ENCODE measurements around the gene GRID1.

Gene GRID1

GRCh38 chr10:86216886-86217285 lies 149.7 kb downstream of the GRID1 start:
- Histone ChIP-seq H3K9me3 (ENCODE audit: low read depth, low read length) (no peaks in the 10 kb centered on the region), H3K27ac (no peak overlapping the region), H3K9ac (ENCODE audit: insufficient read length) (no peak overlapping the region), H3K36me3 (ENCODE audit: insufficient read depth, low read length) (no peaks in the 10 kb centered on the region), H3K4me3 (no peak overlapping the region)
- no peak for TF ChIP-seq EZH2 (IDR thresholded peaks at IDR 0.05)
- no peak for TF ChIP-seq FOXP2 (optimal IDR thresholded peaks at IDR 0.05; ENCODE audit: control extremely low read depth, extremely low read length, insufficient read depth)
- TF ChIP-seq POLR2AphosphoS5 (IDR thresholded peaks at IDR 0.05; ENCODE audit: borderline replicate concordance, low read depth, low read length), result no peak
- no peak for DNase-seq (ENCODE audit: low read depth, low spot score)

GRCh38 chr10:86215712-86216111 lies 150.9 kb downstream of the GRID1 start:
- DNase-seq (ENCODE audit: low read depth, low spot score), result no peak
- Histone ChIP-seq H3K9ac (ENCODE audit: insufficient read length) (no peak overlapping the region), H3K9me3 (ENCODE audit: low read depth, low read length) (no peaks in the 10 kb centered on the region), H3K36me3 (ENCODE audit: insufficient read depth, low read length) (no peaks in the 10 kb centered on the region), H3K4me3 (no peak overlapping the region), H3K27ac (no peak overlapping the region)
- no peak for TF ChIP-seq POLR2AphosphoS5 (IDR thresholded peaks at IDR 0.05; ENCODE audit: borderline replicate concordance, low read depth, low read length)
- TF ChIP-seq FOXP2 (optimal IDR thresholded peaks at IDR 0.05; ENCODE audit: control extremely low read depth, extremely low read length, insufficient read depth), result no peak
- no peak for TF ChIP-seq EZH2 (IDR thresholded peaks at IDR 0.05)

- no peak for TF ChIP-seq FOXP2 (optimal IDR thresholded peaks at IDR 0.05; ENCODE audit: control extremely low read depth, extremely low read length, insufficient read depth)
- no peak for TF ChIP-seq POLR2AphosphoS5 (IDR thresholded peaks at IDR 0.05; ENCODE audit: borderline replicate concordance, low read depth, low read length)
- Histone ChIP-seq H3K9me3 (ENCODE audit: low read depth, low read length) (no peaks in the 10 kb centered on the region), H3K27ac (no peak overlapping the region), H3K9ac (ENCODE audit: insufficient read length) (no peak overlapping the region), H3K36me3 (ENCODE audit: insufficient read depth, low read length) (no peaks in the 10 kb centered on the region), H3K4me3 (no peak overlapping the region)
- no peak for DNase-seq (ENCODE audit: low read depth, low spot score)
Observed at GRCh38 chr10:86215046-86215445, 151.5 kb downstream of the GRID1 start.

- H3K9me3 ChIP-seq (ENCODE audit: low read depth, low read length), result no peaks in the 10 kb centered on the region
- TF ChIP-seq POLR2AphosphoS5 (IDR thresholded peaks at IDR 0.05; ENCODE audit: borderline replicate concordance, low read depth, low read length), result no peak
- TF ChIP-seq FOXP2 (optimal IDR thresholded peaks at IDR 0.05; ENCODE audit: control extremely low read depth, extremely low read length, insufficient read depth), result no peak
- TF ChIP-seq EZH2 (IDR thresholded peaks at IDR 0.05), result no peak
- no peak for DNase-seq (ENCODE audit: low read depth, low spot score)
- H3K4me3 ChIP-seq, result no peak overlapping the region
- H3K9ac ChIP-seq (ENCODE audit: insufficient read length), result no peak overlapping the region
- H3K27ac ChIP-seq, result no peak overlapping the region
- no peaks in the 10 kb centered on the region for H3K36me3 ChIP-seq (ENCODE audit: insufficient read depth, low read length)
Observed at GRCh38 chr10:86213148-86213547, 153.4 kb downstream of the GRID1 start.

- Histone ChIP-seq H3K4me3 (no peak overlapping the region), H3K9me3 (ENCODE audit: low read depth, low read length) (no peaks in the 10 kb centered on the region), H3K27ac (no peak overlapping the region), H3K9ac (ENCODE audit: insufficient read length) (no peak overlapping the region), H3K36me3 (ENCODE audit: insufficient read depth, low read length) (no peaks in the 10 kb centered on the region)
- TF ChIP-seq POLR2AphosphoS5 (IDR thresholded peaks at IDR 0.05; ENCODE audit: borderline replicate concordance, low read depth, low read length) (no peak), FOXP2 (optimal IDR thresholded peaks at IDR 0.05; ENCODE audit: control extremely low read depth, extremely low read length, insufficient read depth) (no peak)
- DNase-seq (ENCODE audit: low read depth, low spot score), result no peak
Observed at GRCh38 chr10:86212391-86212700, 154.2 kb downstream of the GRID1 start.

- no peak for DNase-seq (ENCODE audit: low read depth, low spot score)
- no peak for TF ChIP-seq POLR2AphosphoS5 (IDR thresholded peaks at IDR 0.05; ENCODE audit: borderline replicate concordance, low read depth, low read length)
- no peak for TF ChIP-seq EZH2 (IDR thresholded peaks at IDR 0.05)
- TF ChIP-seq FOXP2 (optimal IDR thresholded peaks at IDR 0.05; ENCODE audit: control extremely low read depth, extremely low read length, insufficient read depth), result no peak
Observed at GRCh38 chr10:86211691-86212390, 154.8 kb downstream of the GRID1 start.

GRCh38 chr10:86210416-86210815 lies 156.2 kb downstream of the GRID1 start:
- no peaks in the 10 kb centered on the region for H3K36me3 ChIP-seq (ENCODE audit: insufficient read depth, low read length)
- TF ChIP-seq EZH2 (IDR thresholded peaks at IDR 0.05), result no peak
- no peak for TF ChIP-seq FOXP2 (optimal IDR thresholded peaks at IDR 0.05; ENCODE audit: control extremely low read depth, extremely low read length, insufficient read depth)
- no peak for TF ChIP-seq POLR2AphosphoS5 (IDR thresholded peaks at IDR 0.05; ENCODE audit: borderline replicate concordance, low read depth, low read length)
- DNase-seq (ENCODE audit: low read depth, low spot score), result no peak
- H3K9me3 ChIP-seq (ENCODE audit: low read depth, low read length), result no peaks in the 10 kb centered on the region
- H3K9ac ChIP-seq (ENCODE audit: insufficient read length), result no peak overlapping the region
- no peak overlapping the region for H3K27ac ChIP-seq
- no peak overlapping the region for H3K4me3 ChIP-seq

More at GRCh38 chr10:86211691-86212390, 154.8 kb downstream of the GRID1 start:
- no peak overlapping the region for H3K27ac ChIP-seq
- H3K4me3 ChIP-seq, result no peak overlapping the region
- no peaks in the 10 kb centered on the region for H3K9me3 ChIP-seq (ENCODE audit: low read depth, low read length)
- H3K9ac ChIP-seq (ENCODE audit: insufficient read length), result no peak overlapping the region
- no peaks in the 10 kb centered on the region for H3K36me3 ChIP-seq (ENCODE audit: insufficient read depth, low read length)

- TF ChIP-seq POLR2AphosphoS5 (IDR thresholded peaks at IDR 0.05; ENCODE audit: borderline replicate concordance, low read depth, low read length) (no peak), FOXP2 (optimal IDR thresholded peaks at IDR 0.05; ENCODE audit: control extremely low read depth, extremely low read length, insufficient read depth) (no peak), EZH2 (IDR thresholded peaks at IDR 0.05) (no peak)
- no peak overlapping the region for H3K9ac ChIP-seq (ENCODE audit: insufficient read length)
- H3K9me3 ChIP-seq (ENCODE audit: low read depth, low read length), result no peaks in the 10 kb centered on the region
- no peaks in the 10 kb centered on the region for H3K36me3 ChIP-seq (ENCODE audit: insufficient read depth, low read length)
- no peak overlapping the region for H3K4me3 ChIP-seq
- no peak overlapping the region for H3K27ac ChIP-seq
- DNase-seq (ENCODE audit: low read depth, low spot score), result no peak
Observed at GRCh38 chr10:86209726-86210125, 156.9 kb downstream of the GRID1 start.

- H3K9ac ChIP-seq (ENCODE audit: insufficient read length), result no peak overlapping the region
- H3K4me3 ChIP-seq, result no peak overlapping the region
- no peak for TF ChIP-seq POLR2AphosphoS5 (IDR thresholded peaks at IDR 0.05; ENCODE audit: borderline replicate concordance, low read depth, low read length)
- no peak for TF ChIP-seq FOXP2 (optimal IDR thresholded peaks at IDR 0.05; ENCODE audit: control extremely low read depth, extremely low read length, insufficient read depth)
- no peak for TF ChIP-seq EZH2 (IDR thresholded peaks at IDR 0.05)
- no peak overlapping the region for H3K27ac ChIP-seq
- H3K9me3 ChIP-seq (ENCODE audit: low read depth, low read length), result no peaks in the 10 kb centered on the region
- no peaks in the 10 kb centered on the region for H3K36me3 ChIP-seq (ENCODE audit: insufficient read depth, low read length)
- no peak for DNase-seq (ENCODE audit: low read depth, low spot score)
Observed at GRCh38 chr10:86207226-86207625, 159.4 kb downstream of the GRID1 start.
